A673 (cell line): ENCODE data around the gene CFAP97D1.

Experiments
- CTCF ChIP-seq: fragments of 300-800, 200-600 bp; sonication (generic); conservative IDR thresholded peaks from 2 replicates; pipeline ENCODE4 v1.5.1; 2017; ENCODE audit warnings: low read depth, mild to moderate bottlenecking, antibody characterized with exemption, low read length, moderate library complexity, mixed read lengths
- EZH2 ChIP-seq: fragments of 200-600 bp; sonication (generic); IDR thresholded peaks from 2 replicates; pipeline ENCODE4 v1.6.1; 2017; ENCODE audit warnings: borderline replicate concordance, low read depth, mild to moderate bottlenecking, mixed read lengths, antibody characterized with exemption, low read length; ENCODE audit not compliant: poor library complexity, severe bottlenecking

DNA sequence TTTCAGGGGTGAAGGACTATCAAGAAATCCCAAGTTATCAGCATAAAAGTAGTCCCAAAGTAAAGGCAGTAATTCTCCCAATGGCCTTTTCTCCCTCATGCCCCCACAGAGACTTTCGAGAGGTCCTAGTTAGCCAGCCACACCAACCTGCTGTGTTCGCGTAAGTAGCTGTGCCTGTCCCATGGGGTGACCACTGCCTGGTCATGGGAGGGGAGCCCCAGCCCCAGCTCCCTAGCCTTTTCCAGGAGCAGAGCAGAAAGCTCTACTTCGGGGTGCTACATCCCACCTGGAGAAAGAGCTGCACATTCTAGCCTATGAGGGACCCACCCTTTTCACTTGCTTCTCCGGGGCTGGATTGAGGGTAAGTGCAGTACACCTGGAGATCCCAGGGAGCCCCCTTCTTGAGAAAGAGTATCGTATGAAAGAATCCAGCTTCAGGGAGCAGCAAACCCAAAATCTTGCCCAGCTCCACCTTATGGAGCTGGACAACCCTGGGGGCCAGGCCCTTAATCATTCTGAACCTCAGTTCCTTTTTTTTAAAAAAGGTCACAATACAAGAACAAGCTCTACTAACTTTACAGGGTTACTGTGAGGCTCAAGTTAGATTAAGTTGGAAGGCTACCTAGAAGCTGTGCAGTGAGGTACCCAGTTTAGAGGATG lies 13.1 kb upstream of the CFAP97D1 start:
- no peak for TF ChIP-seq CTCF
- TF ChIP-seq EZH2 = no peak
